ENCODE measurements around the gene POP7.
A peak's percentile ranks its signal among the peaks of the same experiment; 100 is the strongest.

POP7 gene

DNA sequence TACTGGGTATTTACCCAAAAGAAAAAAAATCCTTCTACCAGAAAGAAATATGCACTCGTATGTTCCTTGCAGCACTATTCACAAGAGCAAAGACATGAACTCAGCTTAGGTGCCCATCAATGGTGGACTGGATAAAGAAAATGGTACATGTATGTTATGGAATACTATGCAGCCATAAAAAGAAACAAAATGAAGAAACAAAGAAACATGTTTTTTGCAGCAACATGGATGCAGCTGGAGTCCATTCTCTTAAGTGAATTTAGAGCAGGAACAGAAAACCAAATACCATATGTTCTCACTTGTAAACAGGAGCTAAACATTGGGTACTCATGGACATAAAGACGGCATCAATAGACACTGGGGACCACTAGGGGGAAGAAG, 37.9 kb upstream of the POP7 start:
- TF ChIP-seq EGR1 (IDR thresholded peaks at IDR 0.05) (no peak), RAD21 (IDR thresholded peaks at IDR 0.05; ENCODE audit: low read depth) (no peak), TAF1 (IDR thresholded peaks at IDR 0.05; ENCODE audit: low read depth) (no peak), TEAD4 (IDR thresholded peaks at IDR 0.05) (no peak), YY1 (IDR thresholded peaks at IDR 0.05; ENCODE audit: low read depth) (no peak), TCF12 (IDR thresholded peaks at IDR 0.05; ENCODE audit: low read depth) (no peak), EP300 (IDR thresholded peaks at IDR 0.05; ENCODE audit: borderline replicate concordance) (no peak), ZBTB7A (IDR thresholded peaks at IDR 0.05; ENCODE audit: low read depth) (no peak), CEBPB (IDR thresholded peaks at IDR 0.05) (no peak), NFIC (IDR thresholded peaks at IDR 0.05) (no peak), FOXM1 (IDR thresholded peaks at IDR 0.05; ENCODE audit: borderline replicate concordance, low read depth) (no peak)
- TF ChIP-seq, protein P1, sequence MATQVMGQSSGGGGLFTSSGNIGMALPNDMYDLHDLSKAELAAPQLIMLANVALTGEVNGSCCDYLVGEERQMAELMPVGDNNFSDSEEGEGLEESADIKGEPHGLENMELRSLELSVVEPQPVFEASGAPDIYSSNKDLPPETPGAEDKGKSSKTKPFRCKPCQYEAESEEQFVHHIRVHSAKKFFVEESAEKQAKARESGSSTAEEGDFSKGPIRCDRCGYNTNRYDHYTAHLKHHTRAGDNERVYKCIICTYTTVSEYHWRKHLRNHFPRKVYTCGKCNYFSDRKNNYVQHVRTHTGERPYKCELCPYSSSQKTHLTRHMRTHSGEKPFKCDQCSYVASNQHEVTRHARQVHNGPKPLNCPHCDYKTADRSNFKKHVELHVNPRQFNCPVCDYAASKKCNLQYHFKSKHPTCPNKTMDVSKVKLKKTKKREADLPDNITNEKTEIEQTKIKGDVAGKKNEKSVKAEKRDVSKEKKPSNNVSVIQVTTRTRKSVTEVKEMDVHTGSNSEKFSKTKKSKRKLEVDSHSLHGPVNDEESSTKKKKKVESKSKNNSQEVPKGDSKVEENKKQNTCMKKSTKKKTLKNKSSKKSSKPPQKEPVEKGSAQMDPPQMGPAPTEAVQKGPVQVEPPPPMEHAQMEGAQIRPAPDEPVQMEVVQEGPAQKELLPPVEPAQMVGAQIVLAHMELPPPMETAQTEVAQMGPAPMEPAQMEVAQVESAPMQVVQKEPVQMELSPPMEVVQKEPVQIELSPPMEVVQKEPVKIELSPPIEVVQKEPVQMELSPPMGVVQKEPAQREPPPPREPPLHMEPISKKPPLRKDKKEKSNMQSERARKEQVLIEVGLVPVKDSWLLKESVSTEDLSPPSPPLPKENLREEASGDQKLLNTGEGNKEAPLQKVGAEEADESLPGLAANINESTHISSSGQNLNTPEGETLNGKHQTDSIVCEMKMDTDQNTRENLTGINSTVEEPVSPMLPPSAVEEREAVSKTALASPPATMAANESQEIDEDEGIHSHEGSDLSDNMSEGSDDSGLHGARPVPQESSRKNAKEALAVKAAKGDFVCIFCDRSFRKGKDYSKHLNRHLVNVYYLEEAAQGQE (IDR thresholded peaks at IDR 0.05; ENCODE audit: low read depth): no peak
- TF ChIP-seq, protein P2, sequence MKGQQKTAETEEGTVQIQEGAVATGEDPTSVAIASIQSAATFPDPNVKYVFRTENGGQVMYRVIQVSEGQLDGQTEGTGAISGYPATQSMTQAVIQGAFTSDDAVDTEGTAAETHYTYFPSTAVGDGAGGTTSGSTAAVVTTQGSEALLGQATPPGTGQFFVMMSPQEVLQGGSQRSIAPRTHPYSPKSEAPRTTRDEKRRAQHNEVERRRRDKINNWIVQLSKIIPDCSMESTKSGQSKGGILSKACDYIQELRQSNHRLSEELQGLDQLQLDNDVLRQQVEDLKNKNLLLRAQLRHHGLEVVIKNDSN (IDR thresholded peaks at IDR 0.05): no peak
- TF ChIP-seq, protein P3, sequence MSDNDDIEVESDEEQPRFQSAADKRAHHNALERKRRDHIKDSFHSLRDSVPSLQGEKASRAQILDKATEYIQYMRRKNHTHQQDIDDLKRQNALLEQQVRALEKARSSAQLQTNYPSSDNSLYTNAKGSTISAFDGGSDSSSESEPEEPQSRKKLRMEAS (IDR thresholded peaks at IDR 0.05): no peak

DNA sequence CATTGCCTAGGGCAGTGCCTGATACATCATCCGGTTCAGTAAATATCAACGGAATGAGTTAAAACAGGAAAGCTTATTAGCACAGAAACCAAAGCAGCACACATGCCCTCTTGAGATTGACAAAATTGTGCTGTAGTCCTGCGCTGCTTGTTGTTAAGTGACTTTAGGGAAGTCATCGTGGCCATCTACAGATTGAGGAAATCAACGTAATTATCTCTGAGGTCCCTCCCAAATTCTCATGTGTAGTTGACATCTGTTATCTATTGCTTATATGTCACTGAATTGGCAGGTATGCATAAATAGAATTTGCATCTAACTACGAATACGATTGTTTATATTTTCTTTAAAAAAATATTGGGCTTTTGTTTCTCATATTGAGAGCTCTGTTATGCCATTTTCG, 35.8 kb upstream of the POP7 start:
- TF ChIP-seq YY1 (IDR thresholded peaks at IDR 0.05; ENCODE audit: low read depth): no peak
- TF ChIP-seq EP300 (IDR thresholded peaks at IDR 0.05; ENCODE audit: borderline replicate concordance): no peak
- TF ChIP-seq RAD21 (IDR thresholded peaks at IDR 0.05; ENCODE audit: low read depth): no peak
- TF ChIP-seq CEBPB (IDR thresholded peaks at IDR 0.05): no peak
- TF ChIP-seq ZBTB7A (IDR thresholded peaks at IDR 0.05; ENCODE audit: low read depth): no peak
- TF ChIP-seq, protein P2 (IDR thresholded peaks at IDR 0.05): no peak
- TF ChIP-seq TAF1 (IDR thresholded peaks at IDR 0.05; ENCODE audit: low read depth): no peak
- TF ChIP-seq FOXM1 (IDR thresholded peaks at IDR 0.05; ENCODE audit: borderline replicate concordance, low read depth): no peak
- no peak for TF ChIP-seq EGR1 (IDR thresholded peaks at IDR 0.05)
- no peak for TF ChIP-seq NFIC (IDR thresholded peaks at IDR 0.05)
- TF ChIP-seq TEAD4 (IDR thresholded peaks at IDR 0.05): no peak
- TF ChIP-seq, protein P3 (IDR thresholded peaks at IDR 0.05): no peak
- TF ChIP-seq, protein P1 (IDR thresholded peaks at IDR 0.05; ENCODE audit: low read depth): no peak
- TF ChIP-seq CREB1 (IDR thresholded peaks at IDR 0.05; ENCODE audit: low read depth): no peak
- no peak for TF ChIP-seq TCF12 (IDR thresholded peaks at IDR 0.05; ENCODE audit: low read depth)

DNA sequence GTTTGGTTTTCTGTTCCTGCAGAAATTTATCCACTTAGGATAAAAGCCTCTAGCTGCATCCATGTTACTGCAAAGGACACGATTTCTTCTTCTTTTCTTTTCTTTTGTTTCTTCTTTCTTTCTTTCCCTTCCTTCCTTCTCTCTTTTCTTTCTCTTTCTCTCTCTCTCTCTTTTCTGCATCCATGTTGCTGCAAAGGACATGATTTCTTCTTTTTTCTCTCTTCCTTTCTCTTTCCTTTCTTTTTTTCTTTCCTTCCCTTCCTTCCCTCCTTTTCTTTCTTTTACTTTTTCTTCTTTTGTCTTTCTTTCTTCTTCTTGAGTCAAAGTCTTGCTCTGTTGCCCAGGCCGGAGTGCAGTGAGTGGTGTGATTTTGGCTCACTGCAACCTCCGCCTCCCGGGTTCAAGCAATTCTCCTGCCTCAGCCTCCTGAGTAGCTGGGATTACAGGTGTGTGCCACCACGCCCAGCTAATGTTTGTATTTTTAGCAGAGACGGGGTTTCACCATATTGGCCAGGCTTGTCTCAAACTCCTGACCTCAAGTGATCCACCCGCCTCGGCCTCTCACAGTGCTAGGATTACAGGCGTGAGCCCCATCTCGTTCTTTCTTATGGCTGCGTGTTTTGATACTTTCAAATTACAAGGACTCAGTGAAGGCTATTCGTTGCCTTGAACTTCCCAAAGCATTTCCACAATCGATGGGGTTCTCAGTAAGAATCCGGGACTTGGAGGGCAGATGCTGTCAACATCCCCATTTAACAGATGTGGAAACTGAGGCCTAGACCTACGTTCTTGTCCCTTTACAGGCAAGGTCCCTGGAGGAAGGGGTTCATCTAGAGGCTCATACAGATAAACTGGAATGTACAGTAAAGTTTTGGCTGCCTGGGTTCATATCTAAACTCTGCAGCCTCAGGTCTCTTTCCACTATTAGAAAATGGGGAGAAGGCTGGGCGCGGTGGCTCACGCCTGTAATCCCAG, 34.3 kb upstream of the POP7 start:
- TF ChIP-seq TEAD4 (IDR thresholded peaks at IDR 0.05) (no peak), CREB1 (IDR thresholded peaks at IDR 0.05; ENCODE audit: low read depth) (no peak), NFIC (IDR thresholded peaks at IDR 0.05) (no peak)

DNA sequence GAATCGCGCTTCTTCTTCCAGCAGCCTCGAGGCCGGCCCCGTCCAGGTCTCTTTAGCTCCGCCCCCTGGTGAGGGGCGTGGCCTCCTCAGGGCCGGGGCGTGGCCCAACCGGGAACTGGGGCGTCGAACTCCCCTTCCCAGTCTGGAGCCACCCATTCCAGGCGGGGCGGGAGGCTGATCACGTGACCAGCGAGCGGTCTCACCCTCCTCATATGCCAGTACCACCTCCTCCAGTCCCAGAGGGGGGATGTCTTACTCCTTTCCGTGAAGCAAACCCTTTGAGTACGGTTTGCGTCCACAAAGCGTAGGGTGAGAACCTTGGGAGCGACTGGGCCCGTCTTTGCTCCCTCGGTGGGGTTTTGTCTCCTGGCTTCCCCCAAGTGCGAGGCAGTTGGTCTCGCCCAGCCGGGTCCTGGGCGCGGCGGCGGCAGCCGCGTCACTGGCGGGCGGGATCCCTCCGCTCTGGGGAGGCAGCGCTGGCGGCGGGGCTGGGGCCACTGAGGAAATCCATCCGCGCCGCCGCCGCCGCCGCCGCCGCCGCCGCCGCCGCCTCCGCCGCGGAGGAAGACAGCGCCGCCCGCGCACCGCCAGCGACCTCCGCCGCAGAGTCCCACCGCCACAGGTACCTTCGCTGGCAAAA, 32.5 kb upstream of the POP7 start, which contains the start of gene GNB2:
Gene GNB2 (plus strand): TSS at position 439 of the 640 bp plus-strand sequence. CDS start 2,526 bp downstream, outside the sequence.
- TF ChIP-seq TEAD4 (IDR thresholded peaks at IDR 0.05) (peak; percentile 9; the same call in 1 of the 2 replicates), FOXM1 (IDR thresholded peaks at IDR 0.05; ENCODE audit: borderline replicate concordance, low read depth) (no peak), EGR1 (IDR thresholded peaks at IDR 0.05) (no peak), CEBPB (IDR thresholded peaks at IDR 0.05) (no peak), RAD21 (IDR thresholded peaks at IDR 0.05; ENCODE audit: low read depth) (no peak), CREB1 (IDR thresholded peaks at IDR 0.05; ENCODE audit: low read depth) (no peak), ZBTB7A (IDR thresholded peaks at IDR 0.05; ENCODE audit: low read depth) (no peak), TAF1 (IDR thresholded peaks at IDR 0.05; ENCODE audit: low read depth) (peak; percentile 86; the same call in 1 of the 2 replicates), NFIC (IDR thresholded peaks at IDR 0.05) (0 out of 2 replicates have a peak, but pooled peaks have one; percentile 1), EP300 (IDR thresholded peaks at IDR 0.05; ENCODE audit: borderline replicate concordance) (peak; percentile 73), TCF12 (IDR thresholded peaks at IDR 0.05; ENCODE audit: low read depth) (no peak), YY1 (IDR thresholded peaks at IDR 0.05; ENCODE audit: low read depth) (peak; percentile 52; the same call in 1 of the 2 replicates)
- TF ChIP-seq, protein P1 (IDR thresholded peaks at IDR 0.05; ENCODE audit: low read depth): no peak
- TF ChIP-seq, protein P2 (IDR thresholded peaks at IDR 0.05): peak; percentile 96
- TF ChIP-seq, protein P3 (IDR thresholded peaks at IDR 0.05): peak; percentile 74
